Astrocyte (in vitro differentiated cells and primary cell): ENCODE measurements around the gene ATP11A.

Experiments used
- EZH2 ChIP-seq: IDR thresholded peaks from 2 replicates; pipeline ENCODE4 v1.6.1; 2012; ENCODE audit warnings: mild to moderate bottlenecking, low read length, inconsistent platforms; ENCODE audit not compliant: insufficient read depth
- TF ChIP-seq, protein P1 (sequence below): IDR thresholded peaks from 2 replicates; pipeline ENCODE4 v1.5.1; 2011; ENCODE audit warnings: low read depth, mild to moderate bottlenecking, inconsistent platforms, low read length, moderate library complexity; ENCODE audit not compliant: insufficient read depth

DNA sequence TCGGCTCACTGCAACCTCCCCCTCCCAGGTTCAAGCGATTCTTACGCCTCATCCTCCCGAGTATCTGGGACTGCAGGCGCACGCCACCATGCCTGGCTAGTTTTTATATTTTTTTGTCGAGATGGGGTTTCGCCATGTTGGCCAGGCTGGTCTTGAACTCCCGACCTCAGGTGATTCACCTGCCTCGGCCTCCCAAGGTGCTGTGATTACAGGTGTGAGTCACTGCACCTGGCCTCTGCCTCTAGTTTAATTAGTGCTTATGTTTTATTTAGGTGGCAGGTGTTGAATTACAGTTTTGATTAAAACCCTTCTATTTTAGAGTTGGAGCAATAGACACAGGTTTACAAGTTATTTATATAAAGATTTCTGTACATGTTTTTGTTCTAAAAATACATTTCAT lies 42.8 kb downstream of the ATP11A start:
- TF ChIP-seq, protein P1, sequence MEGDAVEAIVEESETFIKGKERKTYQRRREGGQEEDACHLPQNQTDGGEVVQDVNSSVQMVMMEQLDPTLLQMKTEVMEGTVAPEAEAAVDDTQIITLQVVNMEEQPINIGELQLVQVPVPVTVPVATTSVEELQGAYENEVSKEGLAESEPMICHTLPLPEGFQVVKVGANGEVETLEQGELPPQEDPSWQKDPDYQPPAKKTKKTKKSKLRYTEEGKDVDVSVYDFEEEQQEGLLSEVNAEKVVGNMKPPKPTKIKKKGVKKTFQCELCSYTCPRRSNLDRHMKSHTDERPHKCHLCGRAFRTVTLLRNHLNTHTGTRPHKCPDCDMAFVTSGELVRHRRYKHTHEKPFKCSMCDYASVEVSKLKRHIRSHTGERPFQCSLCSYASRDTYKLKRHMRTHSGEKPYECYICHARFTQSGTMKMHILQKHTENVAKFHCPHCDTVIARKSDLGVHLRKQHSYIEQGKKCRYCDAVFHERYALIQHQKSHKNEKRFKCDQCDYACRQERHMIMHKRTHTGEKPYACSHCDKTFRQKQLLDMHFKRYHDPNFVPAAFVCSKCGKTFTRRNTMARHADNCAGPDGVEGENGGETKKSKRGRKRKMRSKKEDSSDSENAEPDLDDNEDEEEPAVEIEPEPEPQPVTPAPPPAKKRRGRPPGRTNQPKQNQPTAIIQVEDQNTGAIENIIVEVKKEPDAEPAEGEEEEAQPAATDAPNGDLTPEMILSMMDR = no peak
- no peak for TF ChIP-seq EZH2
